CD4-positive, alpha-beta T cell (primary cell): ENCODE data around the gene UNC13B. TPM values are rescaled to one million over a fixed set of nuclear protein-coding genes. Genes with fewer than 3 reads are reported as not detected.

ENCODE experiments used
- ATAC-seq: fragments of 200-7000 bp; cut with Tn5 transposase; one replicate; pipeline ENCODE4 v1.10.0; 2022; ENCODE audit warnings: mild to moderate bottlenecking; ENCODE audit not compliant: poor library complexity
- CTCF ChIA-PET: fragments of 350-600 bp; sonication (Branson Sonifier 250); formaldehyde crosslinking; loops from one replicate; lab custom pipeline; 2021; ENCODE audit warnings: antibody characterized with exemption, inconsistent platforms; lab: Charles Lee
- POLR2A ChIA-PET: fragments of 350-600 bp; sonication (Branson Sonifier 250); formaldehyde crosslinking; loops from one replicate; lab custom pipeline; 2021; ENCODE audit warnings: antibody characterized with exemption, inconsistent platforms; lab: Charles Lee
- DNase-seq, 14 experiments: peaks; one replicate each; pipeline ENCODE4 v3.0.0-alpha.2; 2013 to 2020; ENCODE audit warnings: mixed read lengths in 2 of 14
- H3K27ac ChIP-seq, 2 donors: one replicate each; pipeline versions ENCODE4 v1.5.1 to v1.7.0; 2013; ENCODE audit warnings: low read length in 2 of 2, low read depth in 1 of 2, mild to moderate bottlenecking in 1 of 2
- H3K27me3 ChIP-seq, 2 experiments: 1 replicate in 1 of 2; 2 replicates in 1 of 2; pipeline versions ENCODE4 v1.6.1 to v1.7.0; 2013; ENCODE audit warnings: low read length in 2 of 2, control low read depth in 1 of 2, mild to moderate bottlenecking in 1 of 2, moderate library complexity in 1 of 2; ENCODE audit not compliant: insufficient read depth in 2 of 2, control insufficient read depth in 1 of 2
- H3K36me3 ChIP-seq: one replicate; pipeline ENCODE4 v1.6.1; 2013; ENCODE audit warnings: low read length, control low read depth; ENCODE audit not compliant: insufficient read depth
- H3K4me1 ChIP-seq: one replicate; pipeline ENCODE4 v1.6.1; 2013; ENCODE audit warnings: low read length, control low read depth; ENCODE audit not compliant: insufficient read depth
- H3K4me3 ChIP-seq: one replicate; pipeline ENCODE4 v1.5.1; 2013; ENCODE audit warnings: mild to moderate bottlenecking, low read length, moderate library complexity
- H3K9me3 ChIP-seq, 2 experiments: 1 replicate in 1 of 2; 2 replicates in 1 of 2; pipeline versions ENCODE4 v1.6.1 to v1.7.0; 2013; ENCODE audit warnings: low read length in 2 of 2, mild to moderate bottlenecking in 2 of 2, control low read depth in 1 of 2, moderate library complexity in 1 of 2; ENCODE audit not compliant: control insufficient read depth in 1 of 2, insufficient read depth in 1 of 2
- H3K27ac Mint-ChIP-seq: one replicate; pipeline ENCODE4 v1.8.0; 2020; ENCODE audit warnings: mixed read lengths
- H3K27me3 Mint-ChIP-seq: one replicate; pipeline ENCODE4 v1.8.0; 2021; ENCODE audit warnings: mixed read lengths
- H3K36me3 Mint-ChIP-seq: one replicate; pipeline ENCODE4 v1.8.0; 2021; ENCODE audit warnings: low read depth, mixed read lengths
- H3K4me1 Mint-ChIP-seq: one replicate; pipeline ENCODE4 v1.8.0; 2021; ENCODE audit warnings: low read depth, mixed read lengths
- H3K4me3 Mint-ChIP-seq: one replicate; pipeline ENCODE4 v1.8.0; 2020; ENCODE audit warnings: mild to moderate bottlenecking, mixed read lengths
- H3K9me3 Mint-ChIP-seq: one replicate; pipeline ENCODE4 v1.8.0; 2020; ENCODE audit warnings: mixed read lengths
- CTCF ChIP-seq: fragments of 200-600 bp; IDR thresholded peaks from one replicate; pipeline ENCODE4 v1.8.0; 2022; ENCODE audit warnings: antibody characterized with exemption, mild to moderate bottlenecking
- intact Hi-C, 2 experiments: fragments of 100-400 bp; cut with DNase I in 1 of 2; cut with micrococcal nuclease in 1 of 2; formaldehyde crosslinking; loops; one replicate each; pipeline versions ENCODE4 v1.15.1 to v1.9.0; 2023 to 2025; cut with DNase I, micrococcal nuclease
- total RNA-seq, 174 experiments: library from RNA in 2 of 174; stranded (reverse) in 2 of 174; gene quantifications; one replicate each; pipeline ENCODE4 v1.2.3 and lab custom pipeline; 2021 to 2026

UNC13B gene
- total RNA-seq, 2 experiments from 2014 or later: 0.38 to 0.84 TPM

DNA sequence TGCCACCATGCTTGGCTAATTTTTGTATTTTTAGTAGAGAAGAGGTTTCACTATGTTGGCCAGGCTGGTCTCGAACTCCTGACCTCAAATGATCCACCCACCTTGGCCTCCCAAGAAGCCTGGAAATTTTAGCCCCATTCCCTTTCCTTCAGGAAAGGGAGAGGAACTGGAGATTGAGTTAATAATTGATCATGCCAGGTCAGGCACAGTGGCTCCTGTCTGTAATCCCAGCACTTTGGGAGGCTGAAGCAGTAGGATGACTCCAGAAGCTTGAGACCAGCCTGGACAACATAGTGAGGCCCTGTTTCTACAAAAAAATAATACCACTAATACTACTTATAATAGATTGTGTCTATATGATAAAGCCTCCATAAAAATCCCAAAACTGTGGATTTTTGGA lies 124.6 kb downstream of the UNC13B start:
- H3K27ac ChIP-seq: no peak overlapping the region
- Mint-ChIP-seq H3K4me3 (no peak overlapping the region), H3K9me3 (no peaks in the 10 kb centered on the region), H3K36me3 (no peaks in the 10 kb centered on the region), H3K27me3 (peaks cover 29% of the 10 kb centered on the region), H3K4me1 (no peaks in the 10 kb centered on the region), H3K27ac (no peak overlapping the region)
- POLR2A ChIA-PET: no interaction called here
- H3K4me1 ChIP-seq: no peaks in the 10 kb centered on the region
- CTCF ChIA-PET: no interaction called here
- no peaks in the 10 kb centered on the region for H3K9me3 ChIP-seq
- H3K36me3 ChIP-seq: no peaks in the 10 kb centered on the region
- DNase-seq (no peak), ATAC-seq (no peak)
- no peak for TF ChIP-seq CTCF
- peaks cover 0 to 4% of the 10 kb centered on the region in 2 experiments for H3K27me3 ChIP-seq
- intact Hi-C loops: no loop called here
- H3K4me3 ChIP-seq: no peak overlapping the region

GRCh38 chr9:35287987-35288632 lies 126.3 kb downstream of the UNC13B start:
- Histone ChIP-seq H3K9me3 (no peaks in the 10 kb centered on the region), H3K27me3 (peaks cover 0 to 5% of the 10 kb centered on the region in 2 experiments), H3K4me3 (no peak overlapping the region), H3K27ac (no peak overlapping the region), H3K4me1 (no peaks in the 10 kb centered on the region), H3K36me3 (no peaks in the 10 kb centered on the region)
- Mint-ChIP-seq H3K27ac (no peak overlapping the region), H3K9me3 (no peaks in the 10 kb centered on the region), H3K4me1 (no peaks in the 10 kb centered on the region), H3K36me3 (no peaks in the 10 kb centered on the region), H3K27me3 (peaks cover 26% of the 10 kb centered on the region), H3K4me3 (no peak overlapping the region)
- CTCF ChIA-PET: no interaction called here
- ATAC-seq: no peak
- no peak for DNase-seq
- intact Hi-C loops: no loop called here
- TF ChIP-seq CTCF: no peak
- POLR2A ChIA-PET: interaction anchor here (0.6 kb wide), 1 partner anchor 26 kb away, joined by 3 read pairs; no protein-coding TSS in a partner anchor

- no peaks in the 10 kb centered on the region for H3K4me1 Mint-ChIP-seq
- peaks cover 26% of the 10 kb centered on the region for H3K27me3 Mint-ChIP-seq
- no peak for DNase-seq
- Histone ChIP-seq H3K9me3 (no peaks in the 10 kb centered on the region), H3K4me3 (no peak overlapping the region), H3K27me3 (peaks cover 0 to 5% of the 10 kb centered on the region in 2 experiments), H3K4me1 (no peaks in the 10 kb centered on the region), H3K36me3 (no peaks in the 10 kb centered on the region), H3K27ac (no peak overlapping the region)
- ChIA-PET POLR2A (interaction anchor here (0.6 kb wide), 1 partner anchor 26 kb away, joined by 3 read pairs; no protein-coding TSS in a partner anchor), CTCF (no interaction called here)
- ATAC-seq: no peak
- H3K36me3 Mint-ChIP-seq: no peaks in the 10 kb centered on the region
- intact Hi-C loops: no loop called here
- no peak overlapping the region for H3K4me3 Mint-ChIP-seq
- H3K9me3 Mint-ChIP-seq: no peaks in the 10 kb centered on the region
- no peak for TF ChIP-seq CTCF
- no peak overlapping the region for H3K27ac Mint-ChIP-seq
Measured at GRCh38 chr9:35288778-35289177, 127.0 kb downstream of the UNC13B start.
